Panc1 (cell line): ENCODE data around the gene GTF2A1L. TPM values are rescaled to one million over a fixed set of nuclear protein-coding genes. Genes with fewer than 3 reads are reported as not detected.

Experiments used
- ATAC-seq: fragments of 200-7000 bp; cut with Tn5 transposase; 2 replicates; pipeline ENCODE4 v1.9.1; 2020; ENCODE audit warnings: mild to moderate bottlenecking, moderate library complexity
- BruUV-seq: library from RNA; stranded (reverse); fragments of 400-500 nt; replicated peaks from 2 replicates; lab custom pipeline; 2021; lab: Mats Ljungman, UMichigan
- CTCF ChIA-PET: fragments of 300-600 bp; sonication (Branson Sonifier 250); formaldehyde crosslinking; loops from one replicate; lab custom pipeline; 2022; ENCODE audit warnings: antibody characterized with exemption; lab: Charles Lee
- POLR2A ChIA-PET: fragments of 300-600 bp; sonication (Branson Sonifier 250); formaldehyde crosslinking; loops from one replicate; lab custom pipeline; 2022; ENCODE audit warnings: antibody characterized with exemption; lab: Charles Lee
- DNase-seq: peaks from one replicate; pipeline ENCODE4 v3.0.0-alpha.2; 2010; ENCODE audit warnings: low read depth, low spot score
- H3K27ac ChIP-seq: 2 replicates; pipeline ENCODE4 v1.5.1; 2011; ENCODE audit warnings: mild to moderate bottlenecking, low read length, inconsistent platforms
- H3K27me3 ChIP-seq: fragments of 200-500 bp; sonication (Bioruptor generic); 2 replicates; pipeline ENCODE4 v1.6.0; 2014; ENCODE audit warnings: low read length, inconsistent platforms; ENCODE audit not compliant: control insufficient read depth, insufficient read depth
- H3K36me3 ChIP-seq: fragments of 200-500 bp; sonication (Bioruptor generic); 2 replicates; pipeline ENCODE4 v1.5.1; 2014; ENCODE audit warnings: inconsistent platforms, mild to moderate bottlenecking, low read length, moderate library complexity; ENCODE audit not compliant: control insufficient read depth, insufficient read depth
- H3K4me1 ChIP-seq: 2 replicates; pipeline ENCODE4 v1.5.1; 2011; ENCODE audit warnings: inconsistent platforms, mild to moderate bottlenecking, low read length, moderate library complexity; ENCODE audit not compliant: control insufficient read depth, insufficient read depth
- H3K4me3 ChIP-seq, 2 experiments: 2 replicates each; pipeline ENCODE4 v1.5.1; 2011 to 2012; ENCODE audit warnings: low read depth in 2 of 2, low read length in 2 of 2, mild to moderate bottlenecking in 2 of 2, inconsistent platforms in 1 of 2, moderate library complexity in 1 of 2
- H3K9me3 ChIP-seq: fragments of 200-500 bp; sonication (Bioruptor generic); 2 replicates; pipeline ENCODE4 v1.5.1; 2014; ENCODE audit warnings: low read depth, mild to moderate bottlenecking, inconsistent platforms, low read length, moderate library complexity; ENCODE audit not compliant: control insufficient read depth, insufficient read depth
- CTCF ChIP-seq: fragments of 450-650 bp; IDR thresholded peaks from 2 replicates; pipeline ENCODE4 v1.5.1; 2017; ENCODE audit warnings: mild to moderate bottlenecking
- POLR2AphosphoS5 ChIP-seq: IDR thresholded peaks from 2 replicates; pipeline ENCODE4 v1.6.1; 2012; ENCODE audit warnings: mild to moderate bottlenecking, low read depth, low read length, moderate library complexity
- SIN3A ChIP-seq: IDR thresholded peaks from 2 replicates; pipeline ENCODE4 v1.6.1; 2012; ENCODE audit warnings: low read depth, mild to moderate bottlenecking, low read length, moderate library complexity, borderline replicate concordance; ENCODE audit not compliant: insufficient read depth
- TCF7L2 ChIP-seq: IDR thresholded peaks from 2 replicates; pipeline ENCODE4 v1.6.1; 2011; ENCODE audit warnings: mild to moderate bottlenecking, low read depth, low read length, inconsistent platforms
- in situ Hi-C: cut with HindIII; loops from 2 replicates; pipeline ENCODE4 v1.10.0; 2016; ENCODE audit warnings: low sequenced_read_pairs, low pct_unique_long_range_greater_than_20kb
- intact Hi-C: fragments of 100-400 bp; cut with micrococcal nuclease; formaldehyde crosslinking; loops from one replicate; pipeline ENCODE4 v1.10.0; 2022; ENCODE audit not compliant: unreplicated experiment
- total RNA-seq: library from RNA; stranded (reverse); gene quantifications from one replicate; pipeline ENCODE4 v1.2.1, GENCODE V29; 2021; ENCODE audit not compliant: unreplicated experiment
- TF ChIP-seq, protein P1 (sequence below), 2 experiments: IDR thresholded peaks; 2 replicates each; pipeline ENCODE4 v1.6.1; 2011 to 2012; ENCODE audit warnings: low read depth in 2 of 2, control low read depth in 1 of 2, low read length in 1 of 2, mild to moderate bottlenecking in 1 of 2, moderate library complexity in 1 of 2; ENCODE audit not compliant: insufficient read depth in 1 of 2

The GTF2A1L gene
- total RNA-seq, 1 experiment from 2014 or later: not detected

DNA sequence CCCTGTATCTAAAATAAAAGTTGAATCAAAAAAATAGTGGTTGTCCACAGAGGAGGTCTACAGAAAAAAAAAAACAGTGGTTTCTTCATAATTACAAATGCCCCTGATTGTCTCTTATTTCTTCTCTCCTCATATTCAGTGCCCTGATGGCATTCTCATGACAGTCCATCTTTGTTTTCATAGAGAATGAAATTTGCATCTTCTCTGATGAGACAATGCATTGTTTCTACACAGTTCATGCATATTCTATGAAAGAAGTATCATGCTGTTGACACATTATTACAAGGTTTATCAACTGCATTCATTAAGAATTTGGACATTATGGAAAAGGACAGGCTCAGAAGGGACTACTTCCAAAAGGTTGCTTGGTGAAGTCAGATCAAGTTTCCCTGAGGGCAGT, 78.3 kb downstream of the GTF2A1L start:
- in situ Hi-C loops (no loop called here), intact Hi-C loops (no loop called here)
- ATAC-seq (no peak), DNase-seq (no peak)
- 0 out of 2 replicates have a peak, but pooled peaks cover 2% of the 10 kb centered on the region for H3K27me3 ChIP-seq
- no TSS peak for BruUV-seq
- H3K9me3 ChIP-seq: no peaks in the 10 kb centered on the region
- ChIA-PET POLR2A (no interaction called here), CTCF (no interaction called here)
- H3K27ac ChIP-seq: no peak overlapping the region
- no peak for TF ChIP-seq POLR2AphosphoS5
- TF ChIP-seq, protein P1, sequence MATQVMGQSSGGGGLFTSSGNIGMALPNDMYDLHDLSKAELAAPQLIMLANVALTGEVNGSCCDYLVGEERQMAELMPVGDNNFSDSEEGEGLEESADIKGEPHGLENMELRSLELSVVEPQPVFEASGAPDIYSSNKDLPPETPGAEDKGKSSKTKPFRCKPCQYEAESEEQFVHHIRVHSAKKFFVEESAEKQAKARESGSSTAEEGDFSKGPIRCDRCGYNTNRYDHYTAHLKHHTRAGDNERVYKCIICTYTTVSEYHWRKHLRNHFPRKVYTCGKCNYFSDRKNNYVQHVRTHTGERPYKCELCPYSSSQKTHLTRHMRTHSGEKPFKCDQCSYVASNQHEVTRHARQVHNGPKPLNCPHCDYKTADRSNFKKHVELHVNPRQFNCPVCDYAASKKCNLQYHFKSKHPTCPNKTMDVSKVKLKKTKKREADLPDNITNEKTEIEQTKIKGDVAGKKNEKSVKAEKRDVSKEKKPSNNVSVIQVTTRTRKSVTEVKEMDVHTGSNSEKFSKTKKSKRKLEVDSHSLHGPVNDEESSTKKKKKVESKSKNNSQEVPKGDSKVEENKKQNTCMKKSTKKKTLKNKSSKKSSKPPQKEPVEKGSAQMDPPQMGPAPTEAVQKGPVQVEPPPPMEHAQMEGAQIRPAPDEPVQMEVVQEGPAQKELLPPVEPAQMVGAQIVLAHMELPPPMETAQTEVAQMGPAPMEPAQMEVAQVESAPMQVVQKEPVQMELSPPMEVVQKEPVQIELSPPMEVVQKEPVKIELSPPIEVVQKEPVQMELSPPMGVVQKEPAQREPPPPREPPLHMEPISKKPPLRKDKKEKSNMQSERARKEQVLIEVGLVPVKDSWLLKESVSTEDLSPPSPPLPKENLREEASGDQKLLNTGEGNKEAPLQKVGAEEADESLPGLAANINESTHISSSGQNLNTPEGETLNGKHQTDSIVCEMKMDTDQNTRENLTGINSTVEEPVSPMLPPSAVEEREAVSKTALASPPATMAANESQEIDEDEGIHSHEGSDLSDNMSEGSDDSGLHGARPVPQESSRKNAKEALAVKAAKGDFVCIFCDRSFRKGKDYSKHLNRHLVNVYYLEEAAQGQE (IDR thresholded peaks at IDR 0.05; ENCODE audit: insufficient read depth in 1 of 2, low read depth in 2 of 2, low read length in 1 of 2): no peak
- TF ChIP-seq TCF7L2: no peak
- TF ChIP-seq CTCF: no peak
- TF ChIP-seq SIN3A: no peak
- no peak overlapping the region for H3K4me3 ChIP-seq
- H3K36me3 ChIP-seq: no peaks in the 10 kb centered on the region
- H3K4me1 ChIP-seq: no peaks in the 10 kb centered on the region

- no peaks in the 10 kb centered on the region for H3K4me1 ChIP-seq
- no peaks in the 10 kb centered on the region for H3K36me3 ChIP-seq
- H3K9me3 ChIP-seq: no peaks in the 10 kb centered on the region
- ATAC-seq (no peak), DNase-seq (no peak)
- H3K27ac ChIP-seq: no peak overlapping the region
- in situ Hi-C loops (no loop called here), intact Hi-C loops (no loop called here)
- ChIA-PET CTCF (no interaction called here), POLR2A (no interaction called here)
- H3K27me3 ChIP-seq: 0 out of 2 replicates have a peak, but pooled peaks cover 2% of the 10 kb centered on the region
- no peak for TF ChIP-seq CTCF
- TF ChIP-seq TCF7L2: no peak
- no TSS peak for BruUV-seq
- no peak overlapping the region for H3K4me3 ChIP-seq
Observed at GRCh38 chr2:48696881-48697280, 79.2 kb downstream of the GTF2A1L start.
